Measurements from ENCODE around the gene MMP27.

DNA sequence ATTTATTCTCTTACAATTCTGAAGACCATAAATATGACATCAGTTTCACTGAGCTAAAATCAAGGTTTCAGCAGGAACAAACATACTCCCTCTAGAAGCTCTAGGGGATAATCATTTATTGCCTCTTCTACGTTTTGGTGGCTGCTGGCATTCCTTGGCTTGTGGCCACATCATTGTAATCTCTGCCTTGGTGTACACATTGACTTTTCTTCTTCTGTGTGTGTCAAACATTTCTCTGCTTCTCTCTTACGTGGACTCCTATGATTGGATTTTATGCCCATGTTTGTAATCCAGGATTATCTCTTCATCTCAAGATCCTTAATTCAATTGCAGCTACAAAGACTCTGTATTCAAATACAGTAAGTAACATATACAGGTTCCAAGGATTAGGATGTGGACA is 50.0 kb downstream of the MMP27 start:
- TF ChIP-seq, protein P1, sequence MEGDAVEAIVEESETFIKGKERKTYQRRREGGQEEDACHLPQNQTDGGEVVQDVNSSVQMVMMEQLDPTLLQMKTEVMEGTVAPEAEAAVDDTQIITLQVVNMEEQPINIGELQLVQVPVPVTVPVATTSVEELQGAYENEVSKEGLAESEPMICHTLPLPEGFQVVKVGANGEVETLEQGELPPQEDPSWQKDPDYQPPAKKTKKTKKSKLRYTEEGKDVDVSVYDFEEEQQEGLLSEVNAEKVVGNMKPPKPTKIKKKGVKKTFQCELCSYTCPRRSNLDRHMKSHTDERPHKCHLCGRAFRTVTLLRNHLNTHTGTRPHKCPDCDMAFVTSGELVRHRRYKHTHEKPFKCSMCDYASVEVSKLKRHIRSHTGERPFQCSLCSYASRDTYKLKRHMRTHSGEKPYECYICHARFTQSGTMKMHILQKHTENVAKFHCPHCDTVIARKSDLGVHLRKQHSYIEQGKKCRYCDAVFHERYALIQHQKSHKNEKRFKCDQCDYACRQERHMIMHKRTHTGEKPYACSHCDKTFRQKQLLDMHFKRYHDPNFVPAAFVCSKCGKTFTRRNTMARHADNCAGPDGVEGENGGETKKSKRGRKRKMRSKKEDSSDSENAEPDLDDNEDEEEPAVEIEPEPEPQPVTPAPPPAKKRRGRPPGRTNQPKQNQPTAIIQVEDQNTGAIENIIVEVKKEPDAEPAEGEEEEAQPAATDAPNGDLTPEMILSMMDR (conservative IDR thresholded peaks at IDR 0.05): no peak
- no peak for TF ChIP-seq EZH2 (IDR thresholded peaks at IDR 0.05; ENCODE audit: low read depth)
